ENCODE data around the gene DACH2.

- TF ChIP-seq CTCF (IDR thresholded peaks at IDR 0.05) = no peak
- TF ChIP-seq POLR2AphosphoS5 (IDR thresholded peaks at IDR 0.05) = no peak
- no peak for TF ChIP-seq POLR2A (IDR thresholded peaks at IDR 0.05)
- no peak for TF ChIP-seq EP300 (IDR thresholded peaks at IDR 0.05)
Measured at GRCh38 chrX:86436116-86436515, 287.9 kb downstream of the DACH2 start.

All from gastroesophageal sphincter (tissue), 3 donors.